ENCODE data around the gene TPGS2. TPM values are rescaled to one million over a fixed set of nuclear protein-coding genes. Genes with fewer than 3 reads are reported as not detected.

TPGS2 gene
- 110 and 111 TPM in 2 replicates for total RNA-seq

GRCh38 chr18:36828630-36829361, at the start of gene TPGS2, which contains the start of gene KIAA1328:
TPGS2 (minus strand) TSS chr18:36829002; CDS start chr18:36828767, 235 bp downstream.
KIAA1328 (plus strand) TSS chr18:36829127; CDS start chr18:36829139, 12 bp downstream.

Other genes starting within 250 kb of the TPGS2 start
- gene KIAA1328, start 125 bp upstream of the TPGS2 start, total RNA-seq: 4.0 and 4.3 TPM in 2 replicates